ENCODE measurements around the gene ERH.
"Not testable (repeated sequence)": the region's sequence is repeated elsewhere in the genome, so short reads cannot be mapped to it uniquely, and the experiment has no call there.

Gene ERH

GRCh38 chr14:69398053-69398817 lies at the start of gene ERH, which contains the start of gene SLC39A9:
ERH (minus strand) TSS chr14:69398299; CDS start chr14:69398233, 66 bp downstream.
SLC39A9 (plus strand) TSS chr14:69398692; CDS start chr14:69399370, 678 bp downstream.
- peak; percentile 93 for DNase-seq

- DNase-seq: no peak
These were observed 45.3 kb upstream of the ERH start for GRCh38 chr14:69443296-69443805.

GRCh38 chr14:69441948-69442347 lies 43.8 kb upstream of the ERH start:
- DNase-seq: no peak

GRCh38 chr14:69439521-69440270 lies 41.6 kb upstream of the ERH start:
- DNase-seq: no peak

GRCh38 chr14:69432364-69432763 lies 34.3 kb upstream of the ERH start:
- no peak for DNase-seq

GRCh38 chr14:69430306-69430939 lies 32.3 kb upstream of the ERH start:
- DNase-seq: no peak

- no peak for DNase-seq
These were observed 31.5 kb upstream of the ERH start for GRCh38 chr14:69429643-69430042.

- no peak for DNase-seq
These were observed 30.3 kb upstream of the ERH start for GRCh38 chr14:69428289-69428998.

GRCh38 chr14:69427596-69427995 lies 29.5 kb upstream of the ERH start:
- DNase-seq: no peak

GRCh38 chr14:69424149-69424923 lies 26.2 kb upstream of the ERH start:
- no peak for DNase-seq

- no peak for DNase-seq
These were observed 25.2 kb upstream of the ERH start for GRCh38 chr14:69423279-69423678.

- not testable (repeated sequence) for DNase-seq
These were observed 18.0 kb upstream of the ERH start for GRCh38 chr14:69416087-69416486.

- DNase-seq: no peak
These were observed 15.4 kb upstream of the ERH start for GRCh38 chr14:69413483-69413882.

GRCh38 chr14:69408331-69408960 lies 10.3 kb upstream of the ERH start:
- no peak for DNase-seq

GRCh38 chr14:69405762-69406161 lies 7.7 kb upstream of the ERH start:
- no peak for DNase-seq

- DNase-seq: no peak
These were observed 6.8 kb upstream of the ERH start for GRCh38 chr14:69404883-69405282.

- no peak for DNase-seq
These were observed 6.4 kb upstream of the ERH start for GRCh38 chr14:69404478-69404877.

GRCh38 chr14:69401841-69402240 lies 3.7 kb upstream of the ERH start:
- DNase-seq: no peak

GRCh38 chr14:69400154-69400553 lies 2.1 kb upstream of the ERH start:
- DNase-seq: no peak

GRCh38 chr14:69399750-69400149 lies 1.7 kb upstream of the ERH start:
- DNase-seq: no peak

- DNase-seq: no peak
These were observed 715 bp upstream of the ERH start for GRCh38 chr14:69398818-69399210.

- no peak for DNase-seq
These were observed 2.2 kb downstream of the ERH start for GRCh38 chr14:69395929-69396328.

Data from activated CD8-positive, alpha-beta memory T cell treated with anti-CD3 and anti-CD28 coated beads for 24 hours (primary cell).